ENCODE results near the gene MAP4. TPM values are rescaled to one million over a fixed set of nuclear protein-coding genes. Genes with fewer than 3 reads are reported as not detected.

Gene MAP4
- total RNA-seq, 1 donor from 2014 or later, result 138 TPM

- H3K36me3 Mint-ChIP-seq (ENCODE audit: low read depth), result peaks cover 47% of the 10 kb centered on the region
- H3K9me3 Mint-ChIP-seq, result no peaks in the 10 kb centered on the region
- peak overlapping the region; percentile 2 for H3K27ac Mint-ChIP-seq
- H3K4me1 Mint-ChIP-seq, result peaks cover 2% of the 10 kb centered on the region
- H3K27me3 Mint-ChIP-seq, result no peaks in the 10 kb centered on the region
- no peak overlapping the region for H3K4me3 Mint-ChIP-seq
- no peak for DNase-seq
- intact Hi-C loops (cut with micrococcal nuclease), result no loop called here
Measured at GRCh38 chr3:47910777-47911440, 105.3 kb downstream of the MAP4 start.

GRCh38 chr3:47910233-47910632, 106.0 kb downstream of the MAP4 start:
- intact Hi-C loops (cut with micrococcal nuclease), result no loop called here
- H3K4me1 Mint-ChIP-seq, result peaks cover 2% of the 10 kb centered on the region
- H3K4me3 Mint-ChIP-seq, result no peak overlapping the region
- no peaks in the 10 kb centered on the region for H3K27me3 Mint-ChIP-seq
- H3K27ac Mint-ChIP-seq, result no peak overlapping the region
- no peak for DNase-seq
- H3K9me3 Mint-ChIP-seq, result no peaks in the 10 kb centered on the region
- peaks cover 45% of the 10 kb centered on the region for H3K36me3 Mint-ChIP-seq (ENCODE audit: low read depth)

GRCh38 chr3:47909607-47910006, 106.6 kb downstream of the MAP4 start:
- Mint-ChIP-seq H3K27me3 (no peaks in the 10 kb centered on the region), H3K36me3 (ENCODE audit: low read depth) (peaks cover 42% of the 10 kb centered on the region), H3K4me3 (no peak overlapping the region), H3K9me3 (no peaks in the 10 kb centered on the region), H3K27ac (no peak overlapping the region), H3K4me1 (peaks cover 2% of the 10 kb centered on the region)
- DNase-seq, result no peak
- intact Hi-C loops (cut with micrococcal nuclease), result no loop called here

- H3K9me3 Mint-ChIP-seq, result no peaks in the 10 kb centered on the region
- intact Hi-C loops (cut with micrococcal nuclease), result no loop called here
Measured at GRCh38 chr3:47908744-47909143, 107.5 kb downstream of the MAP4 start.

GRCh38 chr3:47907784-47908183, 108.4 kb downstream of the MAP4 start:
- DNase-seq, result no peak
- peaks cover 2% of the 10 kb centered on the region for H3K4me1 Mint-ChIP-seq
- no peak overlapping the region for H3K4me3 Mint-ChIP-seq
- H3K9me3 Mint-ChIP-seq, result no peaks in the 10 kb centered on the region
- intact Hi-C loops (cut with micrococcal nuclease), result no loop called here
- peaks cover 40% of the 10 kb centered on the region for H3K36me3 Mint-ChIP-seq (ENCODE audit: low read depth)
- no peak overlapping the region for H3K27ac Mint-ChIP-seq
- H3K27me3 Mint-ChIP-seq, result no peaks in the 10 kb centered on the region

More at GRCh38 chr3:47908744-47909143, 107.5 kb downstream of the MAP4 start:
- Mint-ChIP-seq H3K27me3 (no peaks in the 10 kb centered on the region), H3K36me3 (ENCODE audit: low read depth) (peaks cover 38% of the 10 kb centered on the region), H3K27ac (no peak overlapping the region), H3K4me3 (no peak overlapping the region), H3K4me1 (peaks cover 2% of the 10 kb centered on the region)
- no peak for DNase-seq

- DNase-seq, result no peak
- Mint-ChIP-seq H3K9me3 (no peaks in the 10 kb centered on the region), H3K36me3 (ENCODE audit: low read depth) (peaks cover 14% of the 10 kb centered on the region), H3K27me3 (no peaks in the 10 kb centered on the region), H3K27ac (no peak overlapping the region), H3K4me3 (no peak overlapping the region), H3K4me1 (peaks cover 4% of the 10 kb centered on the region)
- intact Hi-C loops (cut with micrococcal nuclease), result no loop called here
Measured at GRCh38 chr3:47902746-47903145, 113.5 kb downstream of the MAP4 start.

- peaks cover 10% of the 10 kb centered on the region for H3K36me3 Mint-ChIP-seq (ENCODE audit: low read depth)
- no peaks in the 10 kb centered on the region for H3K9me3 Mint-ChIP-seq
- H3K4me1 Mint-ChIP-seq, result peaks cover 4% of the 10 kb centered on the region
- intact Hi-C loops (cut with micrococcal nuclease), result no loop called here
- H3K27me3 Mint-ChIP-seq, result no peaks in the 10 kb centered on the region
- no peak overlapping the region for H3K27ac Mint-ChIP-seq
- no peak overlapping the region for H3K4me3 Mint-ChIP-seq
- no peak for DNase-seq
Measured at GRCh38 chr3:47901280-47901833, 114.9 kb downstream of the MAP4 start.

- Mint-ChIP-seq H3K27me3 (no peaks in the 10 kb centered on the region), H3K4me1 (peaks cover 9% of the 10 kb centered on the region), H3K27ac (no peak overlapping the region), H3K9me3 (no peaks in the 10 kb centered on the region), H3K36me3 (ENCODE audit: low read depth) (peaks cover 8% of the 10 kb centered on the region), H3K4me3 (no peak overlapping the region)
- intact Hi-C loops (cut with micrococcal nuclease), result loop anchor here (10.0 kb wide), 1 partner anchor 95 kb away; no protein-coding TSS in a partner anchor
- DNase-seq, result no peak
Measured at GRCh38 chr3:47899495-47900108, 116.6 kb downstream of the MAP4 start.

- Mint-ChIP-seq H3K27me3 (no peaks in the 10 kb centered on the region), H3K4me3 (no peak overlapping the region), H3K27ac (no peak overlapping the region), H3K4me1 (peaks cover 9% of the 10 kb centered on the region), H3K36me3 (ENCODE audit: low read depth) (peaks cover 9% of the 10 kb centered on the region), H3K9me3 (no peaks in the 10 kb centered on the region)
- no peak for DNase-seq
- intact Hi-C loops (cut with micrococcal nuclease), result loop anchor here (10.0 kb wide), 1 partner anchor 97 kb away; no protein-coding TSS in a partner anchor
Measured at GRCh38 chr3:47897954-47898353, 118.3 kb downstream of the MAP4 start.

- no peak for DNase-seq
- intact Hi-C loops (cut with micrococcal nuclease), result loop anchor here (10.0 kb wide), 1 partner anchor 98 kb away; no protein-coding TSS in a partner anchor
- no peak overlapping the region for H3K27ac Mint-ChIP-seq
Measured at GRCh38 chr3:47896736-47897135, 119.5 kb downstream of the MAP4 start.

GRCh38 chr3:47895241-47895640, 121.0 kb downstream of the MAP4 start:
- Mint-ChIP-seq H3K27me3 (no peaks in the 10 kb centered on the region), H3K36me3 (ENCODE audit: low read depth) (peaks cover 13% of the 10 kb centered on the region), H3K27ac (no peak overlapping the region), H3K4me3 (no peak overlapping the region), H3K4me1 (peaks cover 12% of the 10 kb centered on the region), H3K9me3 (no peaks in the 10 kb centered on the region)
- no peak for DNase-seq
- intact Hi-C loops (cut with micrococcal nuclease), result loop anchor here (10.0 kb wide), 1 partner anchor 100 kb away; no protein-coding TSS in a partner anchor

More at GRCh38 chr3:47896736-47897135, 119.5 kb downstream of the MAP4 start:
- Mint-ChIP-seq H3K4me3 (no peak overlapping the region), H3K4me1 (peaks cover 12% of the 10 kb centered on the region), H3K36me3 (ENCODE audit: low read depth) (peaks cover 11% of the 10 kb centered on the region), H3K9me3 (no peaks in the 10 kb centered on the region), H3K27me3 (no peaks in the 10 kb centered on the region)

GRCh38 chr3:47892286-47893040, 123.8 kb downstream of the MAP4 start:
- H3K36me3 Mint-ChIP-seq (ENCODE audit: low read depth), result peaks cover 16% of the 10 kb centered on the region
- no peaks in the 10 kb centered on the region for H3K27me3 Mint-ChIP-seq
- H3K9me3 Mint-ChIP-seq, result no peaks in the 10 kb centered on the region
- no peak overlapping the region for H3K4me3 Mint-ChIP-seq
- H3K27ac Mint-ChIP-seq, result no peak overlapping the region
- no peak for DNase-seq
- H3K4me1 Mint-ChIP-seq, result peaks cover 8% of the 10 kb centered on the region
- intact Hi-C loops (cut with micrococcal nuclease), result loop anchor here (10.0 kb wide), 1 partner anchor 102 kb away; no protein-coding TSS in a partner anchor

- peaks cover 8% of the 10 kb centered on the region for H3K4me1 Mint-ChIP-seq
- intact Hi-C loops (cut with micrococcal nuclease), result loop anchor here (10.0 kb wide), 1 partner anchor 103 kb away; no protein-coding TSS in a partner anchor
- H3K9me3 Mint-ChIP-seq, result no peaks in the 10 kb centered on the region
- H3K4me3 Mint-ChIP-seq, result no peak overlapping the region
- no peak for DNase-seq
- H3K27ac Mint-ChIP-seq, result no peak overlapping the region
- peaks cover 18% of the 10 kb centered on the region for H3K36me3 Mint-ChIP-seq (ENCODE audit: low read depth)
- H3K27me3 Mint-ChIP-seq, result no peaks in the 10 kb centered on the region
Measured at GRCh38 chr3:47891613-47892005, 124.6 kb downstream of the MAP4 start.

Measured in activated CD4-positive, alpha-beta T cell treated with anti-CD3 and anti-CD28 coated beads, Interleukin-2, amount 10 ng/mL, durations not matched to agents 24 days and 14 days (primary cell).